GM19025 (cell line): ENCODE measurements around the gene DZIP1L.
"Not testable (repeated sequence)": the region's sequence is repeated elsewhere in the genome, so short reads cannot be mapped to it uniquely, and the experiment has no call there.

Experiments
- ATAC-seq: cut with Tn5 transposase; IDR thresholded peaks from one replicate; pipeline ENCODE4 v1.9.1; 2021; ENCODE audit warnings: mild to moderate bottlenecking, low read depth, moderate library complexity; ENCODE audit not compliant: unreplicated experiment

The DZIP1L gene

GRCh38 chr3:138118612-138119422, 3.4 kb upstream of the DZIP1L start:
- peak; percentile 47 for ATAC-seq

- ATAC-seq: no peak
These were observed 933 bp downstream of the DZIP1L start for GRCh38 chr3:138114431-138114918.

DNA sequence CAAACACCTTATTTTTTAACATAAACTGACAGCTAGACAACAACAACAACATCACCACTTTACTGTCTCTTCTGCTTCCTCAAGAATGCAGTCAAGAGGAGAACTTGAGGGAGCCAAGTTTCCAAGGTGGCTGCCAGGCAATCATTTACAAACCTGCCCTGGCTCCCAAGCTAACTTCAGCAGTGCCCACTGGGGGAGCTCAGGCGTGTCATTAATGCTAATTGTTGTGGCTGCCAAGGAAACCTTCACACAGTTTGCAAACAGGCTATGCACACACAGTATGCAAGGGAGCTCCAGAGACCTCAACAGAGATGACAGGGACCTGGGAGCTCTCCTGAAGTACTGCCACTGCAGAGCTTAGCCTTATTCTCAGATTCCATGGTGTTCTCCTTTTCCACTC, 2.1 kb downstream of the DZIP1L start:
- no peak for ATAC-seq

DNA sequence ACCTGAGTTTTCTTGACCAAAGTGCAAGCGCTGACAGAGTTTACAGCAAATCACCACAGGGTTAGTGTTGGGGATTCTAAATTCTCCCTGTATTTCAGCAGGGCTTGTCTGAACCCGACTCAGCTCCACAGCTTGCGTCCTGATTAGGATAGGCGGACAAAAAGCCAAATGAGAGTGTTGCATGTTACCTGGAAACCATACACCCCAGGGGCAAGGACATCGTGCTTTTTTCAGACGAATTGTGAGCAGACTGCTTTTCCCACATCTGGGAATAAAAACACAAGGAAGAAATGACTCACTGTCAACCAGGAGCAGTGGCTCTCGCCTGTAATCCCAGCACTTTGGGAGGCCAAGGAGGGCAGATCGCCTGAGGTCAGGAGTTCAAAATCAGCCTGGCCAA, 3.0 kb downstream of the DZIP1L start:
- ATAC-seq: no peak

GRCh38 chr3:138105598-138105997, 9.8 kb downstream of the DZIP1L start:
- no peak for ATAC-seq

- ATAC-seq: no peak
These were observed 11.9 kb downstream of the DZIP1L start for GRCh38 chr3:138103466-138103865.

GRCh38 chr3:138101351-138101940, 14.0 kb downstream of the DZIP1L start:
- not testable (repeated sequence) for ATAC-seq

DNA sequence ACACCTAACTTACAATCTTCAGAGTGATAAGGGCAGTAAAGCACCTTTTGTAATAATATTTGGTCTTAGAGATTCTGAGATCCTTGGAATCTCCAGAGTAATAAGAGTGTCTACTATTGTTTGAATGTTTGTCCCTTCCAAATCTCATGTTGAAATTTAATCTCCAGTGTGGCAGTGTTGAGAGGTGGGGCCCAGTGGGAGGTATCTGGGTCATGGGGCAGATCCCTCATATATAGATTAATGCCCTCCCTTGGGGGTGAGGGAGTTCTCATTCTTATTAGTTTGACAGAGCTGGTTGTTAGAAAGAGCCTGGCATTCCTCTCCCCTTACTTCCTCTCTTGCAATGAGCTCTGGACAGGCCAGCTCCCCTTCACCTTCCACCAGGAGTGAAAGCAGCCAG, 16.0 kb downstream of the DZIP1L start:
- no peak for ATAC-seq

GRCh38 chr3:138097192-138098172, 17.9 kb downstream of the DZIP1L start:
- ATAC-seq: no peak

GRCh38 chr3:138093721-138094120, 21.7 kb downstream of the DZIP1L start:
- no peak for ATAC-seq

GRCh38 chr3:138092023-138092422, 23.4 kb downstream of the DZIP1L start:
- no peak for ATAC-seq

GRCh38 chr3:138089091-138089490, 26.3 kb downstream of the DZIP1L start:
- ATAC-seq: no peak

- not testable (repeated sequence) for ATAC-seq
These were observed 29.7 kb downstream of the DZIP1L start for GRCh38 chr3:138085745-138086144.

GRCh38 chr3:138084196-138084595, 31.2 kb downstream of the DZIP1L start:
- ATAC-seq: no peak

DNA sequence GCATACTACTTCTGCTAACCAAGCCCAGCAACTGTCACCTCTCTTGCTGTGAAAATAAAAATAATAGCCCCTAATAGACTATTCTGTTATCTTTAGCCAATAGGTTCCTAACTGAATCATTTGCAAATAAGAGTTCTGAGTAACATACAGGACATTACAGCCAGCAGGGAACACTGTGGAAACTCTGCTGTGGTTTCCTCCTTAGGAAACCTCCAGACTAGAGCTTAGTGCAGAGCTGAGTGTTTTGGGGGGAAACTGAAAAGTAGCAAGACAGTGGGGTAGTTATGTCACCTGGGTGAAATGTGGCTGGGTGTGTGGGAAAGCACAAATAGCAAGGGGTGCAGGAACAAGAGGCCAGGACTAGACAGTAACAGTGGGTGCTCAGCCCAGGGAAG, 32.4 kb downstream of the DZIP1L start:
- no peak for ATAC-seq

GRCh38 chr3:138082085-138082991, 33.1 kb downstream of the DZIP1L start:
- ATAC-seq: no peak

- ATAC-seq: no peak
These were observed 33.9 kb downstream of the DZIP1L start for GRCh38 chr3:138081371-138082084.

DNA sequence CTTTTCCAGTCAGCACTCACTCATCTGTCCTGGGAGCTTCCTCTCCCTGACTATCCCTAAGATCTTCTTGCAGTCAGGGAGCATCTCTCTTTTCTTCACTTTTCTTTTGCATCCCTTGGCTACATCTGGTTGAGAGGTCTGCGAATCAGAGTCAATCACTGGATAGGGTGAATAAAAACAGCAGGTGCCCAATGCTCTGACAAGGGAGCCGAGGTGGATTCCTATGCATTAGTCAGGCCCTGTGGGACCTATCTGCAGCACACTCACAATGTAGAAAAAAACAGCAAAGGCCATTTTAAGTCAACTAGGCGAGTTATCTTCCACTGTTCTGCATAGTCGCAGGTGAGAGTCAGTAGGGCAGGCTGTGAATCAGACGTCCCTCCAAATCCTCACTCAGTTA, 35.5 kb downstream of the DZIP1L start:
- no peak for ATAC-seq

DNA sequence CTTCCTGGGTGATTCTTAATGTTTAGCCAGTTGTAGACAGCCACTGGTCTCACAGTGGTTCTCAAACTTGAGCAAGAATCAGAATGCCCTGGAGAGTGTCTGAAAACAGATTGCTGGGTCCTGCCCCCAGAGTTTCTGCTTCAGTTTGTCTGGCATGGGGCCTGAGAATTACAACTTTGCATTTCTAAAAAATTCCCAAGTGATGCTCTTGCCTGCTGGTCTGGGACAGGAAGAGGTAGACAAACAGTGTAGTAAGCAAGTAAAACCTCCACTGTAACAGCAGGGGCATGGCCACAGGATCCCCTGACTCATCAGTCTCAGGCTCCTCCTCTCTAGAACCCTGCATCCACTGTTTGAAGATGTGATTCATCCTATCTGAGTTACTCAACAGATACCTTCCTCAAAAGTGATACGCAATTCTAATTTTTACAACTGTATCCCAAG, 36.5 kb downstream of the DZIP1L start:
- ATAC-seq: no peak
